Thymus (tissue), 11 donors: ENCODE measurements around the gene AGK. TPM values are rescaled to one million over a fixed set of nuclear protein-coding genes. Genes with fewer than 3 reads are reported as not detected.
"Not testable (repeated sequence)": the region's sequence is repeated elsewhere in the genome, so short reads cannot be mapped to it uniquely, and the experiment has no call there.

ENCODE experiments used
- DNase-seq, 9 donors: peaks; one replicate each; pipeline ENCODE4 v3.0.0-alpha.2; 2013; ENCODE audit warnings: low spot score in 9 of 9, low read depth in 6 of 9, missing footprints in 1 of 9
- H3K27ac ChIP-seq, 2 donors: one replicate each; pipeline ENCODE4 v1.5.1; 2013; ENCODE audit warnings: control low read depth in 1 of 2, low read depth in 1 of 2, low read length in 1 of 2, mild to moderate bottlenecking in 1 of 2, moderate library complexity in 1 of 2
- H3K27me3 ChIP-seq, 2 donors: one replicate each; pipeline ENCODE4 v1.5.1; 2013; ENCODE audit warnings: low read length in 1 of 2; ENCODE audit not compliant: control insufficient read depth in 2 of 2, insufficient read depth in 1 of 2
- H3K36me3 ChIP-seq, 2 donors: one replicate each; pipeline ENCODE4 v1.5.1; 2013; ENCODE audit warnings: low read length in 1 of 2, mild to moderate bottlenecking in 1 of 2, moderate library complexity in 1 of 2; ENCODE audit not compliant: control insufficient read depth in 2 of 2, insufficient read depth in 2 of 2
- H3K4me1 ChIP-seq, 2 donors: one replicate each; pipeline ENCODE4 v1.5.1; 2013; ENCODE audit warnings: low read length in 2 of 2; ENCODE audit not compliant: control insufficient read depth in 2 of 2, insufficient read depth in 2 of 2
- H3K4me3 ChIP-seq, 2 donors: one replicate each; pipeline ENCODE4 v1.5.1; 2013; ENCODE audit warnings: low read length in 2 of 2, control low read depth in 1 of 2, mild to moderate bottlenecking in 1 of 2
- H3K9me3 ChIP-seq, 2 donors: one replicate each; pipeline ENCODE4 v1.5.1; 2013; ENCODE audit warnings: low read length in 1 of 2, mild to moderate bottlenecking in 1 of 2; ENCODE audit not compliant: control insufficient read depth in 2 of 2, insufficient read depth in 1 of 2
- WGBS: extraction: QIAGEN DNeasy Blood & Tissue Kit; methylation state at CpG from one replicate; pipeline ENCODE4 v1.1.7; 2013; 5-methylcytosine and 5-hydroxymethylcytosine counted together
- polyA plus RNA-seq: library from polyadenylated mRNA; stranded (reverse); fragments of 200-250 nt; gene quantifications from one replicate; pipeline ENCODE4 v1.2.3, GENCODE V29; 2013
- total RNA-seq: library from RNA; stranded (reverse); fragments of 120-200 nt; gene quantifications from one replicate; pipeline ENCODE4 v1.2.4, GENCODE V29; 2013
- donor health status: healthy.

The AGK gene
- total and polyA plus RNA-seq, 2 donors: 17.5 to 25.6 TPM

- H3K9me3 ChIP-seq: no peaks in the 10 kb centered on the region
- no peaks in the 10 kb centered on the region for H3K27me3 ChIP-seq
- H3K27ac ChIP-seq: no peak overlapping the region
- no peak overlapping the region for H3K4me3 ChIP-seq
- 98% methylated on average over 3 of the region's 3 CpGs for WGBS
- DNase-seq: no peak
- no peaks in the 10 kb centered on the region for H3K4me1 ChIP-seq
- peaks cover 6 to 13% of the 10 kb centered on the region in 2 donors for H3K36me3 ChIP-seq
Observed at GRCh38 chr7:141641876-141642275, 90.7 kb downstream of the AGK start.

- no peak for DNase-seq
- Histone ChIP-seq H3K36me3 (peaks cover 6 to 19% of the 10 kb centered on the region in 2 donors), H3K9me3 (no peaks in the 10 kb centered on the region), H3K27ac (no peak overlapping the region), H3K4me3 (no peak overlapping the region), H3K4me1 (no peaks in the 10 kb centered on the region), H3K27me3 (no peaks in the 10 kb centered on the region)
Observed at GRCh38 chr7:141645188-141645587, 94.0 kb downstream of the AGK start.

GRCh38 chr7:141646826-141647480 lies 95.7 kb downstream of the AGK start:
- no peaks in the 10 kb centered on the region for H3K27me3 ChIP-seq
- 99% methylated on average over 6 of the region's 6 CpGs for WGBS
- no peak overlapping the region for H3K4me3 ChIP-seq
- H3K27ac ChIP-seq: no peak overlapping the region
- no peaks in the 10 kb centered on the region for H3K4me1 ChIP-seq
- H3K9me3 ChIP-seq: no peaks in the 10 kb centered on the region
- H3K36me3 ChIP-seq: peaks cover 0 to 25% of the 10 kb centered on the region in 2 donors
- no peak for DNase-seq

GRCh38 chr7:141647701-141648100 lies 96.5 kb downstream of the AGK start:
- 97% methylated on average over 21 of the region's 21 CpGs for WGBS
- H3K27ac ChIP-seq, H3K27me3 ChIP-seq, H3K4me3 ChIP-seq, H3K4me1 ChIP-seq, H3K9me3 ChIP-seq, DNase-seq: not testable (repeated sequence)
- H3K36me3 ChIP-seq: peaks cover 0 to 22% of the 10 kb centered on the region in 2 donors

GRCh38 chr7:141648276-141649114 lies 97.3 kb downstream of the AGK start:
- no peak overlapping the region for H3K27ac ChIP-seq
- no peak overlapping the region for H3K4me3 ChIP-seq
- H3K4me1 ChIP-seq: no peaks in the 10 kb centered on the region
- 94% methylated on average over 6 of the region's 6 CpGs for WGBS
- DNase-seq: no peak
- H3K36me3 ChIP-seq: peaks cover 0 to 26% of the 10 kb centered on the region in 2 donors
- H3K9me3 ChIP-seq: no peaks in the 10 kb centered on the region
- no peaks in the 10 kb centered on the region for H3K27me3 ChIP-seq

- Histone ChIP-seq H3K4me3 (no peak overlapping the region), H3K9me3 (no peaks in the 10 kb centered on the region), H3K36me3 (peaks cover 0 to 26% of the 10 kb centered on the region in 2 donors), H3K27me3 (no peaks in the 10 kb centered on the region), H3K4me1 (no peaks in the 10 kb centered on the region), H3K27ac (no peak overlapping the region)
- DNase-seq: no peak
- WGBS: 93% methylated on average over 8 of the region's 8 CpGs
Observed at GRCh38 chr7:141649137-141649864, 98.1 kb downstream of the AGK start.

- WGBS: 61% methylated on average over 6 of the region's 6 CpGs
- no peak overlapping the region for H3K4me3 ChIP-seq
- no peaks in the 10 kb centered on the region for H3K27me3 ChIP-seq
- peak in 5 of 9 donors; percentile 3 to 41 (median 17) for DNase-seq
- no peak overlapping the region for H3K27ac ChIP-seq
- no peaks in the 10 kb centered on the region for H3K4me1 ChIP-seq
- H3K9me3 ChIP-seq: no peaks in the 10 kb centered on the region
- peaks cover 0 to 26% of the 10 kb centered on the region in 2 donors for H3K36me3 ChIP-seq
Observed at GRCh38 chr7:141649865-141650634, 98.8 kb downstream of the AGK start.

- H3K4me3 ChIP-seq: no peak overlapping the region
- DNase-seq: no peak
- H3K4me1 ChIP-seq: no peaks in the 10 kb centered on the region
- whole genome bisulfite sequencing: 99% methylated on average over 9 of the region's 9 CpGs
- H3K27me3 ChIP-seq: no peaks in the 10 kb centered on the region
- H3K27ac ChIP-seq: no peak overlapping the region
- H3K36me3 ChIP-seq: peaks cover 0 to 25% of the 10 kb centered on the region in 2 donors
- no peaks in the 10 kb centered on the region for H3K9me3 ChIP-seq
Observed at GRCh38 chr7:141651417-141651816, 100.2 kb downstream of the AGK start.
